Activated CD4-positive, alpha-beta T cell treated with anti-CD3 and anti-CD28 coated beads, Interleukin-2, amount 50 U/mL, for 48 hours (primary cell): ENCODE measurements around the gene ANKRD10.
A peak's percentile ranks its signal among the peaks of the same experiment; 100 is the strongest.

ENCODE experiments used
- DNase-seq, 2 experiments: peaks; one replicate each; pipeline ENCODE4 v3.0.0-alpha.2; 2020

The ANKRD10 gene

GRCh38 chr13:110944968-110945927 is 30.4 kb upstream of the ANKRD10 start:
- DNase-seq, result no peak

DNA sequence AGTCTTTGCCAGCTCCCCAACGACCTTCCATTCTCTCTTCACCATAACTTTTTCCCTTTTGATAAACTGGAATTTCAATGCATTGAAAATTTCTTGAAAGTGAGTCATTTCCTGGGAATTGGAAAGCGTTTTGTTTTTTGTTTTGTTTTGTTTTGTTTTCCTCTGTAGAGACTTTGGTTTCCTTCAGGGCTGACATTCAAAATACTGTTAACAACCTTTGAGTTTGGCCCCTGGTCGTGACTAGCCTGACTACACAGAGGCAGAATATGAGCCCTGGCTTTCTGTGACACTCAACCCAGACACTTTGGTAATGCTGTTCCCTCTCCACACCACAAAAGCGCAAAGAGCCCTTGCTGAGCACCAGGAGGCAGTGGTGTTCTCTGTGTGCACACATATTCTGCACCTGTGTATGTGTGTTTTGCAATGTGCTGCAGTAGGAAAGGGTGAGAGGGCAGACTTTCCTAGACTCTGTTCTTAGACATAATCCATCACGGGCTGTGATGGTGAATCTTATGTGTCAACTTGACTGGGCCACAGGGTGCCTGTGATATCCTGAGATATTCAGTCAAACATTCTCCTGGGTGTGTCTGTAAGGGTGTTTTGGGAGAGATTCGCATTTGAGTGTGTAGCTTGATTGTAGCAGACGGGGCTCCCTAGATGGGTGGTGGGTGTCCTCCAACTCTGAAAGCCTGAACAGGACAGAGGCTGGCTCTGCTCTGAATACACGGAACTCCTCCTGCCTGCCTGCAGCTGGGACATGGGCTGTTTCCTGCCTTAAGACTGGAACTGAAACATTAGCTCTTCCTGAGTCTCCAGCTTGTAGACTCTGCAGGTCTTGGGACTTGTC is 29.5 kb upstream of the ANKRD10 start:
- DNase-seq, result peak in 1 of 2 experiments; percentile 33

DNA sequence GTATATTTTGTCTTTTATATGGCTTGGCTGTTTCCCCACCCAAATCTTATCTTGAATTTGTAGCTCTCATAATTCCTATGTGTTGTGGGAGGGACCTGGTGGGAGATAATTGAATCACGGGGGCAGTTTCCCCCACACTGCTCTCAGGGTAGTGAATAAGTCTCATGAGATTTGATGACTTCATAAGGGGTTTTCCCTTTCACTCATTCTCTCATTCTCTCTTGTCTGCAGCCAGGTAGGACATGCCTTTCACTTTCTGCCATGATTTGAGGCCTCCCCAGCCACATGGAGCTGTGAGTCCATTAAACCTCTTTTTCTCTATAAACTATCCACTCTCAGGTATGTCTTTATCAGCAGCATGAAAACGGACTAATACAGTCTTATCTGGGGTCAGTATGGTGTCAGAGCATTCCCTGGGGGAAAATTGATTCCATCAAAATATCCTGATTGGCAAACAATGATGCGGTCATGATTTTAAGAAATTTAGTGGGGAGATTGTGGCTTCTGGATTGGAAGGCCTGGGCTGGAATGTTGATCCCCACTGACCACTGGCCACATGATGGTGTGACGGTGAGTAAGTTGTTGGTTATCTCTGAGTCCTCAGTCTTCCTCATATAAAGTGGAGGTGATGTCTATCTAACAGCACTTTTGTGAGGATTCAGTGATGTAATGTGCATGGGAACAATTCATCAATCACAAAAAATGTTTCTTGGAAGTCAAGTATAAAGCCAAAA is 27.5 kb upstream of the ANKRD10 start:
- DNase-seq, result peak; percentile 40 to 55

DNA sequence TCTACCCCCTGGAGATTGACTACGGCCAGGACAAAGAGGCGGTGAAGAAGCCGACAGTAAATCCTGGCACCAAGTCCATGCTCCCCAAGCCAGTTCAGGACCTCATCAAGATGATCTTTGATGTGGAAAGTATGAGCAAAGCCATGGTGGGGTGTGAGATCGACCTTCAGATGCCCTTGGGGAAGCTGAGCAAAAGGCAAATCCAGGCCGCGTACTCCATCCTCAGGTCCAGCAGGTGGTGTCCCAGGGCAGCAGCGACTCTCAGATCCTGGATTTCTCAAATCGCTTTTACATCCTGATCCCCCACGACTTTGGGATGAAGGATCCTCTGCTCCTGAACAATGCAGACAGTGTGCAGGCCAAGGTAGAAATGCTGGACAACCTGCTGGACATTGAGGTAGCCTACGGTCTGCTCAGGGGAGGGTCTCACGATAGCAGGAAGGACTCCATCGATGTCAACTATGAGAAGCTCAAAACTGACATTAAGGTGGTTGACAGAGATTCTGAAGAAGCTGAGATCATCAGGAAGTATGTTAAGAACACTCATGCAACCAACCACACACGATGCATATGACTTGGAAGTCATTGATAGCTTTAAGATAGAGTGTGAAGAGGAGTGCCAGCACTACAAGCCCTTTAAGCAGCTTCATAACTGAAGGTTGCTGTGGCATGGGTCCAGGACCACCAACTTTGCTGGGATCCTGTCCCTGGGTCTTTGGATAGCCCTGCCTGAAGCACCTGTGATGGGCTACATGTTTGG is 24.0 kb upstream of the ANKRD10 start:
- no peak for DNase-seq

- no peak for DNase-seq
These were observed 22.8 kb upstream of the ANKRD10 start for GRCh38 chr13:110937511-110938285.

DNA sequence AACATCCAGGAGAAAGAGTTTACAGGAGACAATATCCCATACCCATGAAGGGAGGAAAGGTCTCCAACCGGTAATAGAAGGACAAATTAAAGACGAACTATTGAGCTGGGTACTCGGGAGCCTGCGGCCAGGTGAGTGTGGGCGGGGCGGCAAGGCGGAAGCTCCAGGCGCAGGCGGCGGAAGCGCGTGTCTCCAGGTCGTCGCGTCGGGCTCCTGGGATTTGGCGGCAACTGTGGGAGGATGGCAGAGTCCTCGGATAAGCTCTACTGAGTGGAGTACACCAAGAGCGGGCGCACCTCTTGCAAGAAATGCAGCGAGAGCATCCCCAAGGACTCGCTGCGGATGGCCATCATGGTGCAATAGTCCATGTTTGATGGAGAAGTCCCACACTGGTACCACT is 21.6 kb upstream of the ANKRD10 start:
- DNase-seq, result no peak

- DNase-seq, result no peak
These were observed 17.7 kb upstream of the ANKRD10 start for GRCh38 chr13:110932588-110932987.

GRCh38 chr13:110929104-110929777 is 14.4 kb upstream of the ANKRD10 start:
- no peak for DNase-seq

GRCh38 chr13:110925023-110925612 is 10.2 kb upstream of the ANKRD10 start:
- DNase-seq, result no peak

- no peak for DNase-seq
These were observed 9.7 kb upstream of the ANKRD10 start for GRCh38 chr13:110924639-110924934.

DNA sequence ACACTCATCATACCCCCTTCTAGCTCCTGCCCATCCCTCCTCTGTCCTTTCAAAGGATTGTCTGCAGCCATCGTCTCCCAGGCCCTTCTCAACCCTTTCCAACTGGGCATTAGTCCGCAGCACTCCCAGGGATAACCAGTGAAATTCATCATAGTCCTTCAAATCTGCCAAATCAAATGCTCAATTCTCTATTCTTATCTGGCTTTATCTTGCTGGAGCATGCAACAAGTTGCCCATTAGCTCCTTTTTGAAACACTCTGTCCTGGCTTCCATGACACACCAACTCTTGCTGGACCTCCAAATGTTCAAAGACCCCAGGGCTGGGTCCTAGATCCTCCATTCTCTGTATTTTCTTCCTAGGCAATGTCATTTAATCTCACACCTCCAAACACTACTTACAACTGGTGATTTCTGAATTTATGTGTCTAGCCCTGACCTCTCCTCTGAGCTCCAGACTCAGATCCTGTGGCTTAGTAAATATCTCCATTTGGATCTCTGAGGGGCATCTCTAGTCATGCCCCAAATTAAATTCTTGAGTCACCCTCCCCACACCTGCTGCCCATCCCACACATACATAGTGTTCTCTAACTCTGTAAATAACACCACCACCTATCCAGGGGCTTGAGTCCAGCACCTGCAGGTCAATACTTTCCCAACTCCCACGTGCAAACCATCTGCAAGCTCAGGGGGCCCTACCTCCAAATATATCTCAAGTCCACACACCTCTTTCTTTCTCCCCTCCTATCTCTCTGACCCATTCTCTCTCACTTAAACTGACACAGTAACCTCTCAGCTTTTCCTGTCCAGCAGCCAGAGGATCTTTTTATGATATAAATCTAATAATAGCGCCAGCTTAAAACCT is 9.1 kb upstream of the ANKRD10 start:
- DNase-seq, result no peak

- no peak for DNase-seq
These were observed 8.2 kb upstream of the ANKRD10 start for GRCh38 chr13:110923086-110923485.

DNA sequence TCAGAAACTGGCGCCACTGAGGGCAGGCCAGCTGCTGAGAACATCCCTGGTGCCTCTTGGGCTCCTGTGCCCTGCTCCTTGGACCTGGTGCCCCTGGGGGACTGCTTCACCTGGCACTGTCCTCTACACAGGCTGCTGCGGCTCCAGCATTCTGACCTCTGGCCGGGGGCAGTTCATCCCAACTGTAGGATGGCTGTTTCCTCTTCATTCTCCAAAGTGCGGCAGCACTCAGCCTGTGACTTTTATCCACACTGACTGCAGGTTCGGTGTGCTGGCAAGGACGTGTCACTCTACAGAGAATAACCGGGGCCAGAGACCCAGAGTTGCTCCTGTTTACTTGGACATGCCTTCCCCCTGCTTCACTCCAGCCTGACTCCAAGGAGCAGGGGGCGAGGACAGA is 7.6 kb upstream of the ANKRD10 start:
- DNase-seq, result no peak

- DNase-seq, result no peak
These were observed 6.8 kb upstream of the ANKRD10 start for GRCh38 chr13:110921695-110922094.

GRCh38 chr13:110921209-110921608 is 6.3 kb upstream of the ANKRD10 start:
- DNase-seq, result no peak

DNA sequence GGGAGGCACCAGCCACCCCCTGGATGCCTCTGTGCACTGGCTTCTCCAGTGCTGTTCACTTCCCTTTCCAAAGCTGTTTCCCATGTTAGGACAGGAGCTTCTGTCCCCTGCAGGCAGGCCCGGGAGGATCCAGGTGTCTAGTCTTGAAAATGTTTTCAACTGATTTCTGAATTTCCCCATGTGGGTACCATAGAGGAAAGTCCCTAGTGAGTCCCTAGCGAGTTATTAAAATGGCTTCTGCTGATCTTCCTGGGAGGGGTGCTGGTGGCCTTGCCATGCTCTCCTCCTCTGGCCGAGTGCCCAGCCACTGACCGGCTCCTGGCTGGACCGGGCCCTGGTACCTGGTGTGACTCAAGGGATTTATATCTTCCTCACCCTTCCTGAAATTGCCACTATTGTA is 5.2 kb upstream of the ANKRD10 start:
- no peak for DNase-seq

DNA sequence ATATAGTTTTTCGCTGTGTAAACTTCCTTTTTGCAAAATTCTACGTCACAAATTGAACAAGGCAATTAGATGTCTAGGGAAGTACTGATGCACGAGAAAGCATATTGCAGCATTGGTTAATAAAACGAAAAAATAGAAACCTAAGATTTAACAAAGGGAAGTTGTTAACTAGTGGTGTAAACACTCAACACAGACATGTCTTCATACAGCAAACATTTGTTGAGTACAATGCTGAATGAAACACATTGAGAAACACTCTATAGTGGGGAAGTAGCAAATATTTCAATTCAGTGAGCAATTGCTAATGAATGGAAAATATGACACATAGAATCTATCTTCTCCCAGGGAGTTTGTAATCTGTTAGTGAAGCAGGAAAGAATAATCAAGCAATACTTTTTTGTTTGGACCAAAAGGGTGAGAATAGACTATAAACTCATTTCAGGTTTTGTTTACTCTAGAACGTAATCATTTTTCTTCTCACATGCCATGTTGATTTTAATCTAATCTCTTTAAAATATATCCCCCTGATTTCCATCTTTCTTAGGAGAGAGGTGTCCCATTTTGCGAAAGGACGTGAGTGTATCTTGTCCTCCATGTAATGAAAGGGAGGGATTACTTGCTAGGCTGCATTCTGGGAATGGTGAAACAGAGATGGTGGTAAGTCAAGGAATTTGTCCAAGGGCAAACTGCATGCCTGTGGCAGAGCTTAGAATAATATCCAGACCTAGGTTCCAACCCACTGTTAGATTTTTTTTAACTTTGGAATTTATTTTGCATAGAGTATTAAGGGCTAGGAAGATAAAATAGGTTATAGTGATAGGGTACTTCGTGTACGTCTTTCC is 1.7 kb upstream of the ANKRD10 start:
- no peak for DNase-seq

- DNase-seq, result no peak
These were observed 971 bp upstream of the ANKRD10 start for GRCh38 chr13:110915874-110916206.
